NCI-H1105 treated with DMSO at 0.1 percent for 48 hours (cell line): Measurements from ENCODE around the gene LIG3.
"Not testable (repeated sequence)": the region's sequence is repeated elsewhere in the genome, so short reads cannot be mapped to it uniquely, and the experiment has no call there.

Source experiments
- DNase-seq: peaks from one replicate; lab custom pipeline; 2025; lab: John Stamatoyannopoulos, UW

LIG3 gene

DNA sequence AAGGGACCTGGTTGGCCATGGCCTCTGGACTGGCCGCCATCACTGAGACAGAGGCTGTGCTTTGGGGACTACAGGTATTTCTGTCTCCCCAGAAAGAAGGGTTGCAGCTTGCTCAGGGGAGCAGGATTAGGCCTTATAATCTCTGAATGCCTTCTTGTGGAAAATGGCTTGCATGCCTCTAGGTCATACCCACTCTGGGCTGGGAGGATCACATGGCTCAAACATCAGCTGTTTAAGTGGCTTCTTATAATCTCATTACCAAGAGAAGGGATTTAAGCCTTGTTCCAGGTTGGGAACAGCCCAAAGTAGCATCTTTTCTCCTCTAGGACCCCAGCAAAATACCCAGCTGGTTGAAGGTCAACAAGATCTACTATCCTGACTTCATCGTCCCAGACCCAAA is 19.1 kb downstream of the LIG3 start:
- DNase-seq = no peak

DNA sequence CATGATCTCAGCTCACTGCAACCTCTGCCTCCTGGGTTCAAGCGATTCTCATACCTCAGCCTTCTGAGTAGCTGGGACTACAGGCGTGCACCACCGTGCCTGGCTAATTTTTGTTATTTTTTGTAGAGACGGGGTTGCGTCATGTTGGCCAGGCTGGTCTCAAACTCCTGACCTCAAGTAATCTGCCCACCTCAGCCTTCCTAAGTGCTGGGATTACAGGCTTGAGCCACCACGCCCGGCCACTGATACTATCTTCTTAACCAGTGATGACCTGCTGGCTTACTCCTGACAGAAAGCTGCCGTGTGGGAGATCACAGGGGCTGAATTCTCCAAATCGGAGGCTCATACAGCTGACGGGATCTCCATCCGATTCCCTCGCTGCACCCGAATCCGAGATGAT is 20.7 kb downstream of the LIG3 start:
- not testable (repeated sequence) for DNase-seq

DNA sequence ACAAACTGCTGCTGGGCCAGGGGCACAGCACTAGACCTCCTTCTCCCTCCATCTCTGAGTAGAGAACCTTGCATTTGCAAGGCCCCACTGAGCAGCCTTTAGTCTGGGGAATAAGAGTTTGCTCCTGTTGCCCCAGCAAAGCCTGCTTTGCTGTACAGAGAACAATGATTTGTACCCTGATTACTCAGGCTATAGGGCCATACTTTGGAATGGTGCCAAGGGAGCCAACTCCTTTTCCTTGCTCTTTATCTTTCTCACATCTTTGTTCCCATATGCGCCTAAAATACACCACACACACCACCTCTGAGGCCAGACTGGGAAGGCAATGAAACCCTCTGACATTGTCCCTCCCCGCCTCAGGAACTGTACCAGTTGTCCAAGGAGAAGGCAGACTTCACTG is 21.2 kb downstream of the LIG3 start:
- no peak for DNase-seq

DNA sequence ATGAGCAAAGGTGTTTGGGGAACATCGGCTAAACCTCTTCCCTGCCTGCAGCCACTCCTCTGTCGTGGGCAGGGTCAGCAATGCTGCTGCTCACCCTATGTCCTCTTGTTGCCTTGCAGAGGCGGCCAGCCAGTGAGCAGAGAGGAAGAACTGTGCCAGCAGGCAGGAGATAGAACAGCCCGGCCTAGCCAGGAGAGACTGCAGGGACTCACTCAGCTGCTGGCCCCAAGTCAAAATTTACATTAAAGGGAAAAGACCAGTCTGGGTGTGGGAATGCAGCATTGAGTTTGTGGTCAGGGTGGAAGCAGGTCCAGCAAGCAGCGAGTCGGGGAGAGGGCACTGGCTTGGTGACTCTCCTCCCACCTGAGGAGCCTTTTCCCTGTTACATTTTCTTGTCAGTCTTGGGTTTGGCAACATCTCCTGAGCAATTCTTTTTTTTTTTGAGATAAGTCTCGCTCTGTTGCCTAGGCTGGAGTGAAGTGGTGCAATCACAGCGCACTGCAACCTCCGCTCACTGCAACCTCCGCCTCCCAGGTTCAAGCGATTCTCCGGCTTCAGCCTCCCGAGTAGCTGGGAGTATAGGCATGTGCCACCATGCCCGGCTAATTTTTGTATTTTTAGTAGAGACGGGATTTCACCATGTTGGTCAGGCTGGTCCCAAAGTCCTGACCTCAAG is 22.7 kb downstream of the LIG3 start:
- no peak for DNase-seq

DNA sequence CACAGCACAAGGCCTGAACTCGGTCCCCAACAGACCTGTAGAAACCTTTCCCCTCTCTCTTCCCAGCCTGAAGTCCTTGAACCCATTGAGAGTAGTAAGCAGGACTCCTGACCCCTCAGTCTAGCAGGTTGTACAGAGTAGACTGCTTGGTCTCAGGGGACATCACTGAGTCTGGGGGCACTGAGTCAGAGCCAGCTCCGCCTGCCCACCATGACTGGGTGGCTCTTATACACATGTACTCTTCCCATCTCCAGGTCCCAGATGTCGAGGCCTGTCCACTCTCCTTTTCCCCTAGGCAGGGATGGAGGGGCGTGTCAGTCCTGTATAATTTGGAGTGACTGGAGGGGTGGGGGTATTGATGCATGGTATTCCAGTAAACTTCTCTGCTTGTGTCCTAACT is 23.5 kb downstream of the LIG3 start:
- DNase-seq = no peak

DNA sequence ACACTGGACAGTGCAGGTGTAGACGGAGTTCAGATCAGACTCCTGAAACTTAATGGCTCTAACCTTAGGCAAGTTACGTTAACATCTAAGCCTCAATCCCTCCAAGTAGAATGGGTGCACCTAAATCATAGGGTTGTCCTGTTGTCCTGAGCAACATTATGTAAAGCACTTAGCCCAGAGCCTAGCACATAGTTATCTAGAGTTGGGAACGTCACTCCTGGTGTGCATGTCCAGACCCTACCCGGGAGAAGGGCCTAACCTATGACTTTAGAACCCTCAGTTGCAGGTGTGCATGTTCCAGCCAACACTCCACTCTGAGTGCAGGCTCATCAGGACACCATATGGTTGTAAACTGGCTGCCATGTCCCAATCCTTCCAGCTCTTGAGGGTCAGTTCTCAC is 26.0 kb downstream of the LIG3 start:
- DNase-seq = no peak

DNA sequence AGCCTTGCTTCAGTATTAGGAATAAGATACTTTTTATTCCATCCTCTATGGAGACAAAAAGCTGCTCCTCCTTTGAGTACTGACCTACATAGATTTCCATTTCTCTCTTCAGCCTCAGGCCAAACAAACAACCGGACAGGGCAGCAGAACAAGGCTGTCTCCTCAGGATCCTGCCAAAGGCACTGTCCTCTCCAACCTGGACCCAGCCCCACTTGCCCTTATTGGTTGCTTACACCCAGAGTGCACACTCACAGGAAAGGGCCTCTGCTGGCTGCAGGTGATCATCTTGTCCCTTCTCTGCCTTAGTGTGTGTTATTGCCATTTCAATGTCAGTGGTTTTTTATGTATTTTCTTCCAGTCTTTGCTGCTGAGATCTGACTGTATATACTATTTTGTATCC is 26.6 kb downstream of the LIG3 start:
- no peak for DNase-seq

DNA sequence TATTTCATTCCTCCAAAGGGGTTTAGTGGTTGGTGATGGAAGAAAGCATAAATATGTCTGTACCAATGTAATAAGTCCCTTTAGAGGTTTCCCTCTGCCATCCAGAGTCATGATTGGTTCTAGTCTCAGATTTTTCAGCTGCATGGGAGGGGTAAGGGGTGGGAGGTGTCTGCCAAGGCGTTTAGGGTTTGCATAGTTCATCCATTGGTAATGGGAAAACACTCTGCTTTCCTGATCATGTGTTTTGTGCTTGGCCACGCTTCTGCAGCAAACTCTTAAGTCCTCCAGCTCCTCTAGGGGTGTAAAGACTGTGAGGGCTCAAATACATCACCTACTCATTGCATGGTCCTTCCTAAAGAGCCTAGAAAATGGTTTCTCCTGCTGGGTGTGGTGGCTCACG is 29.8 kb downstream of the LIG3 start:
- DNase-seq = no peak

DNA sequence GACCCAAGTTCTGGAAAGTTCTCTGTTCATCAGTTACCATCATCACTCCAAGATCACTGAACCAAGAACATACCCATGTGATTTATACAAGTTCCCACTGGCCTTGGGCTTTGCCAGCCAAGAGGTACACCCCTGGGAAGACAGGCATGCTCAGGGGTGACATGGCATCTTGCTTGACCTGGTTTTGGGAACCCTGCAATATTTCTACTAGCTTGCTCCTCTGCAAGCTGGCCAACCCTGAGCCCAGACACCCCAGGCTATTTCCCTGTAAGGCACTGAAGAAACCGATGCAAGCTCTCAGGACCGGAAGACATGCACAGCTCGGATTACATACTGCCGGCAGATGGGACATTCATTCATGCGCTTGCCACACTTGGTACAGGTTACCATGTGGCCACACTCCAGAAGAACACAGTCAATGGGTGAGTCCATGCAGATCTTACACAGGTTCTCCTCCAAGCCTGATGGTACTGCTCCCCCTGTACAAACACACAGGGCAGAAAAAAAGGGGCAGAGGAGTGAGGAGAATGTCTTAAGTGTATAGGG is 31.4 kb downstream of the LIG3 start:
- DNase-seq = peak; percentile 5

DNA sequence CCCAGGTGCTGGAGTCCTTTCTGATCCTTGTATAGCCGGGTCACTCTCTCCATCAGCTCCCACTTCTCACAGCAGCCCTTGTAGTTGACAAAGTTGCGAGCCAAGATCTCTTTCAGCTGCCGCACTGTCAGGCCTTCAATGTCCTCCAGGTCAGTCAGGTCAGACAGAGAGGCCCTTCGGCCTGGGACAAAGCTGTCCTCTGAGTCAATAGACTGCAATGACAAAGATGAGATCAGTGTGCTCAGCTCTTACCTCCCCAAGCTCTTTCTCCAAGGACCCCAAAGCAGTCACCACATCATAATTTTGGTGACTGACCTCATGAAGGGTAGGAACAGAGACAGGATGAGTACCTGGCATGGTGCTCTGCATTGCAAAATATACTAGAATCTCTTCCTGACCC is 36.1 kb downstream of the LIG3 start:
- no peak for DNase-seq

DNA sequence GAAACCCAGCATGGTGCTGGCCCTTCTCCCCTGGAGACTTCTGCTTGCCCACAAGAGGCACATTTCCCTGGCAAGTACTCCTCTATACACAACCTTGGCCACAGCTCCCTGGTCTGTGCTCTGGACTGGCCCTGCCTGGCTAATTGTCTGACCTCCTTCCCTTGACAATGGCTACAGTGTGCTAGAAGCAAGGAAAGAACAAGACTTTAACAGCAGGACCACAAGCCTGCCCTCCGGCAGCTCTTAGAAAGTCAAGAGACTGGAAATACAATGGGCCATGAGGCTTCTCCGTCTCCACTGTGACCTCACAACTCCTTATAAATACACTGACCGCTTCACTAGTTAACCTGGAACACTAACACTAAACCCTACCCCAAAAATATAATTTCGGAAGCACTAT is 36.7 kb downstream of the LIG3 start:
- DNase-seq = no peak

DNA sequence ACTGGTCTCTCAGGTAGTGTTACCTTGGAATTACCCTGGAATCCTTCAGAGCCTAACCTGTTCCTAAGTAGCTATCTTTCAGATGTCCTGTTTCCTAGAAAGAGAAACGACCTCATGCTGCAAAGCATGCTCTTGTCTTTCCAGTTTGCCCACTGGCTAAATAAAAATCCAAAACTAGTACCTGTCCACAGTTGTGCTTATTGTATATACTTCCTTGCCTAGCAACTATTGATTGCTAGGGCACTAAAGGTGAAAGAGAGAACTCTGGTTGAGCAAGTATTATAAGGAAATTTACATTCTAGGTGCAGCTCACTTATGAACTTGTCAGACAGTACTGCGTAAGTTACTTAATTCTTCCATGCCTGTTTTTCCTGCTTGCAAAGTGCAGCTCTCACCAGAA is 38.5 kb downstream of the LIG3 start:
- DNase-seq = no peak

DNA sequence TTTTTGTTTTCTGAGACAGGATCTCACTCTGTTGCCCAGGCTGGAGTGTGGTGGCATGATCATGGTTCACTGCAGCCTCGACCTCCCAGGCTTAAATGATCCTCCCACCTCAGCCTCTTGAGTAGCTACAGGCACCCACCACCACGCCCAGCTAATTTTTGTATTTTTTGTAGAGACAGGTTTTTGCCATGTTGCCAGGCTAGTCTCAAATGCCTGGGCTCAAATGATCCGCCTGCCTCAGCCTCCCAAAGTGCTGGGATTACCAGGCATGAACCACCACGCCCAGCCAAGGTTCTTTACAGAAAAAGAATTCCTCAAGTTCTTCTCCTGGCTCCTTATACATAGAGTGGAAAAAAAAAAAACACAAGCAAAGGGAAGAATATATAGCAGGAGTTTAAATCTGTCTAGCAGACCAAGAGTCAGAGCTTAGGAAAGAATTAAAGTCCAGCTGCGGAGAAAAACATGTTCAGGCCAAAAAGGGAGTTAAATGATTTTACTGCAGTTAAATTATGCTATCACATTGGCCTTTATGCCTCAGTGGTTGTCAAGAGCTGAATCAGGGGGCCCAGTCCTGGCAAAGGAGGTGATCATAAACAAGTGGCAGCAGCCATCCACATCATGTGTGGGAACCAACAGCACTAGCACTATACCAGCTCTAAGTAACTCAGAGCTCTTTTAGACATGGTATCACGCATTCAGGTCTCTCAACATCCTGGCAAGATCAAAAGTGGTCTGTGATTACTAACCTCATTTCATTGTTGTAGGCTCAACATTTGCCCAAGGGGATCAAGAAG is 39.3 kb downstream of the LIG3 start:
- DNase-seq = no peak

DNA sequence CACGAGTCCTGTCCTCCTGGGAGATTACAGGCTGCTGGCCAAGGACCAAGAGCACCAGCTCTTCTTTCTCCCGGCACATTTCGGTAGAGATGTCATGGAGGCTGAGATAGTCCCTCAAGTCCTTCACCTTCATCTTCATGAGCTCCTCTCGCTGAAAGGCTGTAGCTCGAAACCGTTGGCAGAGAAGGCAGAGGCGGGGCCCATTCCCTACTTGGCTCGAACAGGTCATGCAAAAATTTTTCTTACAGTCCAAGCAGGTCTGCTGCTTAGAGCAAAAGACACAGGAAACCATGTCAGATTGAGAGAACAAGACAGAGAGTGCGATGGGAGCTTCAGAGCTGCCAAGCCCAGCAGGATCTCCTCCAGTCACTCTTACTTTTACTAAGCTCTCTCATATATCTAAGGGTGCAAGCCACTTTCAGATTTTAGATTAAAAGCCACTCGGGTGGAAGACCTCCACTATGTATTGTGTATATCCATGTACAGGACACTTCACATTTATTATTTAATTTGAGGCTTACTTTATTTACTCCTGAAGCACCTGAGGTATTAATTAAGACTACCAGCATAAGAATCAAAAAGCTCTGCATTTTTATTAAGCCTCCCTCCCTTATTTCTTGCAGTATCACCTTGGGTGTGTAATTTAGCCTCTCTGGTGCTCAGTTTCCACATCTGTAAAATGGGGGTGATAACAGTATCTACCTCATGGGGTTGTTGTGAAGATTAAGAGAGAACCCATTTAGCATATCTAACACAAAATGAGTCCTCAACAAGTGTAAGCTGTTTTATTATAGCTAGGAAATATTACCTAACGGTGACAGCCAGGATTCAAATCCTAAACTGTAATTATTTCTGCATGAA is 41.4 kb downstream of the LIG3 start:
- no peak for DNase-seq

DNA sequence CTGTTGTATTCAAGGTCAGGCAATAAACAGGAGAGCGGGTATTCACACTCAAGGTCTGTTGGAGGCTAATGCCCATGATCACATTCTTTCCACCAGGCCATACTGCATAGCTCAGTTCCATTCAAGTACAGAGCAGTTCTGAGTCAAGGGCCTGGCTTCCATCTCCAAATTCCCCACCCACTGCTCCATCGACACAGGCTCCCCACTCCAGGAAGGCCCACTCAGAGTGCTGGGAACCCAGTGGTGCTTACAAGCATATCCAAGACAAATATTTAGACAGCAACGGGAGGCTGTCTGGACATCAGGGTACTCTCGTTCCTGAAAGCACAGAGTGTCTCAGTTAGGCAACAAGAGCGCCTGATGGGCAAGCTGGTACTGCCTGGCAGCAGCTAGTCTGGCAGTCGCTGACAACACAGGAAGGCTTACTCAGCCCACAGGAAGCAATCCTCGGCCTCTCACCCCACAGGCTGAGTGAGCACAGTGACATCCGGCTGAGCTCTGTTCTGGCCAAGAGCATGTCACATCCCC is 42.3 kb downstream of the LIG3 start:
- DNase-seq = no peak

DNA sequence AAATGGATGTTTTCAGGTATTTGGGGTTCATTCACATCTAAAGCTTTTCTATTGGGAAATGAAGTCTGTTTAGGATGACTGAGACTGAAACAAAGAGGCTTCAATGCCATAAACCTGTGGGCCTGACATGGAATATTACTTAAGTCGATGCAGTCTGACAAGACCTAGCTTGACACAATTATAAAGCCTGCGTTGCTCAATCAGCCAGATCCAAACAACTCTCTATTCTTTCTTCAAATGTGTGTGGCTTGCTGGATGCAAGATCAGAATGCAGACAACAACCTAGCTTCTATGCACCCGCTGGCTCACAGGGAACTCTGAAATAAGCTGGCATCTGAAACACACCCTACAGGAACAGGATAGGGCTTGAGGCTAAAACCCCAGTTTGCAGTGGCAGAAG is 43.2 kb downstream of the LIG3 start:
- DNase-seq = no peak

DNA sequence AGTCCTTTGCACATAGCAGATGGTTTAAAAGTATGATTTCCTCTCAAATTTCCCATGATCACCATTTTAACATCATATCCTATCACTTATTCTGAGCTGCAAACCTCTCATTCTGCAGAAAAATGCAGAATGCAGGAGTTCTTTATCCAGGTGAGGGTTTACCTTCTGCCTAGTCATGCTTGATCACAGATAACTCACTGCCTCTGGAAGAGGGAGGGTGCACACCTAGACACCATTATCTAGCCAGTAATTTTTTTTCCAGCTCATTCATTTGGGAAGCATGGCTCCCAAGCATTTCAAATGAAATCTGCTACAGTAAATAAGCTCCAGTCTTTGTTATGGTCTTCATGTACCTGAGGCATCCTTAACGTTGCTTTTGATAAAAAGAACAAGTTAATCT is 45.2 kb downstream of the LIG3 start:
- no peak for DNase-seq

DNA sequence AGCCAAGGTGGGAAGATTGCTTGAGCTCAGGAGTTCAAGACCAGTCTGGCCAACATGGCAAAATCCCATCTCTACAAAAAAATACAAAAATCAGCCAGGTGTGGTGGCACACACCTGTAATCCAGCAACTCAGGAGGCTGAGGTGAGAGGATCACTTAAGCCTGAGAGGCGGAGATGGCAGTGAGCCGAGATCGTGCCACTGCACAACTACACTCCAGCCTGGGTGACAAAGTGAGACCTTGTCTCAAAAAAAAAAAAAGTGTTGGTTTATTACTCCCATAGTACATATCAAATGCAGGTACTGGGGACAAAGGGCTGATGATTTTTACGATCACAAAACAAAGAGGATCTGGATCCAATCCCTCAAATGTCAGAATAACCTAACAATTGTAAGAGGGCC is 47.8 kb downstream of the LIG3 start:
- not testable (repeated sequence) for DNase-seq

DNA sequence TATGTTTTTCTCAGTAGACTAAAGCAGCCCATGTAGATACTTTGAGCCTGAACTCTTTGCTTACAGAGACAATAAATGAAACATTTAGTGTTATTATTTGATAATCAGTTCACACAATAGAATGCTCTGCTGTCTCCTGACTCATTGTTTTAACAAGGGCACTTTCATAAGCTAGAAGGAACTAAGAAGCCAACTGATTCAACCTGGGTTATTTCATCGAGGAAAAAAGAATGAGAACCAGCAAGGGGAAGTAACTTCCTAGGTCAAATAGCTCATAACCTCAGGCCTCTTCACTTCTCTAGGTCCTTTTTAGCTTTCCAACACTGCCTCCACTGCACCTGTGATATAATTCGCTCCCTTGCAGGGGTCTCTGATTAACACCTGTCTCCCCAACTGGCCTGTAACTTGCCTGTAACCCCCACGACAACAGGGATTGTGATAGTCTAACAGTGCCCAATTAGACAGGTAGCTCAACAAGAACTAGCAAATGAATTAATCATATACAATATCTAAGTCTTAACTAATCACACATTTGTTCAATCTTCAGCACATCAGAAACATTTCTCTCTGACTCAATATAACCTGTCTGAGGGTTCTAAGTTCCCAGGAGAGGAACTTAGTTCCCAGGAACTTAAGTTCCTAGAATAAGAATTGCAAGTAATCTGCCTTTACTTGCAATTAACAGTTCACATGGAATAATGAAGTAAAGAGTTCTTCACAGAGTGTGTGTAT is 48.4 kb downstream of the LIG3 start:
- no peak for DNase-seq

DNA sequence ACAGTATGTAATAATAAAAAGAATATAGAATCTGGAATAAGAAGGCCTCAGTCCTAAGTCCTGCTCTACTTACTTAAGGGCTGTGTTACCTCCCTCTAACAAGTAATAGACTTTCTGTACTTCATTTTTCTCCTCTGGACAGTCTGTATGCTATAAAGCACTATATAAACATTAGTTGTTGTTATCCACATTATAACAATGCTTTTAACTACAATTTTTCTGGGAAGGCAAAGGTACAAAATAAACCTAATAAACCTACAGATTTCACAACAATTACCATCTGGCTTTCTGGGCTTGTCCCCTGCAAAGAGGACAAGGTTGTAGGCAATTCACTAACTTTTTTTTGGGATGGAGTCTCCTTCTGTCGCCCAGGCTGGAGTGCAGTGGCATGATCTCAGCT is 50.5 kb downstream of the LIG3 start:
- no peak for DNase-seq

DNA sequence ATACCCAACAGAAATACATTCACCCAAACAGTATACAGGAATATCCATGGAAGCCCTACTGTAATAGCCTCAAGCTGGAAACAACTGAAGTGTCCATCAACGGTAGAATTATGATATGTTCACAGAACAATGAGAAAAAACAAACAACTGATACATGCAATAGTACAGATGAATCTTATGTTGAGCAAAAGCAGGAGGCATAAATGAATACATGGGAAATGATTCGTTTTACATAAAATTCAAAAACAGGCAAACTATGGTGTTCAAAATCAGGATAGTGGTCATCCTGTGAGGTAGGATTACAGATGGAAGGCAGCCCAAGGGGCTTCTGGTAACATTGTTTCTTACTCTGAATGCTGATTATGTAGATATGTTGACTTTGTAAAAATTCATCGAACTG is 58.1 kb downstream of the LIG3 start:
- DNase-seq = no peak

DNA sequence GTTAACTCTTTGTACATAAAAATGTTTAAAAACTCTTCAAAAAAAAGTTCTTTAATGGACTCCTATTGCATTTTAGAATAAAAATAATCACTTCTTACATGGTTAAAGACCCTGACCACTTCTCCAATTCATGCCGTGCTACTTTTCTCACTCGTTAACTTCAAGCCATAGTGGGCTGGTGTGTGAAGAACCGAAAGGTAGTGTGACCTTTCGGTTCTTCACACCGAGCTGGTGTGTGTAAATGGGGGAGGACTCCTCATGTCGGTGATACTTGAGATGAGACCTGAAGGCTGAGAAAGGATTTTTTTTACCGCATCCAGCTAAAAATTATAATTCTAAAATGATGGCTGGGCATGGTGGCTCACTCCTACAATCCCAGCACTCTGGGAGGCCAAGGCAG is 61.1 kb downstream of the LIG3 start:
- DNase-seq = no peak
